Germinal center (tissue), 1 donor: ENCODE results near the gene VGLL1.
A peak's percentile ranks its signal among the peaks of the same experiment; 100 is the strongest.

ENCODE experiments used
- DNase-seq: peaks from one replicate; pipeline ENCODE4 v3.0.0; 2012; ENCODE audit warnings: mixed read lengths, low spot score

Gene VGLL1

DNA sequence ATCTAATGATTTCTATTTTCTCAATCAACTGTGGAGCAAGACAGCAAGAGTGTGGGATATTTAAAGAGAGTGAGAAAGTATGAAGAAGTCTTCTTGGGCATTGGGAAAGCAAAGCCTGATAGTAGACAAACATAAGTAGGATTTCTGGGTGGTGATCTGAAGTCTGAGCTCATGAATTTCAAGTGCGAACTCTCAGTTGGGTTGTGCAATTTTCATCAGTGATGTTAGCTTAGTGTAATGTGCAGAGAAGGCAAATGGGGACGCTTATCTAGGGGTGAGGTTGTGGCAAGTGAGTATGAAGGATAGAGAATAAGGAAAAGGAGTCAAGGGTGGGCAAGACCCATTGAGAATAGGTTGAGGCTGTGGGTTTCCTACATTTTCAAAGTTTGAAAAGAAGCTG is 23.7 kb downstream of the VGLL1 start:
- no peak for DNase-seq

DNA sequence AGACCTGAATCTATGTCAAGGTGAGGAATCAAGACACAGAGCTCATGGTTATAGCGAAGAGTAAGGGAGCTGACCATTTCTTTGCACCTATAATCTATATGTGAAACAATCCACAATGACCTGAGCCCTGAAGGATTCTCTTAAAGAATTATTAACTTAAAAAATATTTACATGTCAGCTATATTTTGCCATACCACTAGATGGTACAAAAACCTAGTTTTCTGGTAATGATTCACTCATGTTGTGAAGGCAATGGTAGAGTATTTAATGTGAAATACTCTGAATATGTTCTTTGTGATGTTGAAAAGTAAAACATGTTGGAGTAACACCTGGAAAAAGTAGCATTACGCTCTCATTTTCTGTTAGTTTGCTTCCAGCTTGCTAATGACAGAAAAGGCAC is 40.0 kb downstream of the VGLL1 start:
- DNase-seq: no peak

DNA sequence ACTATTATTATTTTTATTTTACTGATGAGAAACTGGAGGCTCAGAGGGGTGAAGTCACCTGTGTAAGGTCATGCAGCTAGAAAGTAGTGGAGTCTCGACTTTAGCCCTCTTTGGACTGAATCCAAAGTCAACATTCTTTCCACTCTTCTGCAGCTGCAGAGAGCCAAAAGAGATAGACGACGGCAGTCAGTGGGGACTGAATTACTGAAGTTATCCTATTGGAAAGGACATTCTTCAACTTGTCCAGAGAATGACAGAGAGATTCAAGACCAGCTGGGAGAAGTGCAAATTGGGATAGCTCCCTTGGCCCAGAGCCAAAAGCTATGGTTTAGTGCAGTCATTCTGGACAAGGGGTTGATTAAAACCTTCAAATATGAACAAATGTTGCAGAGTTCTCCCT is 42.5 kb downstream of the VGLL1 start:
- no peak for DNase-seq

GRCh38 chrX:136577552-136577951 is 45.5 kb downstream of the VGLL1 start:
- peak; percentile 35 for DNase-seq

DNA sequence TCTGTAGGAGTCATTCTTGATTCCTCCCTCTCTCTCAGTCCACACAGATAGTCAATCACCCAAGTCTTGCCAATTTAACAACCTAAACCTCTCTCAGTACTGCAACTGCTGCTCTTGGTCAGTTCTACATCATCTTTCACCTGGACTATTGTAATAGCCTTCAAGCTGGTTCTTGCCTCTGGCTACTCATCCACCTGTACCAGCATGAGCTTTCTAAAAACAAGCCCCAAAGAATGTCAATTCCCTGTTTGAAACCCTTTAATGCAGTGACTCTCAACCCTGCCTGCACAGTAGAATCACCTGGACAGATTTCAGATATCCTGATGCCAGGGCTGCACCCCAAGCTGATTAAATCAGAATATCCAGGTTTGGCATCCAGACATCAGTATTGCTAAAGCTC is 48.3 kb downstream of the VGLL1 start:
- no peak for DNase-seq

- no peak for DNase-seq
Measured at GRCh38 chrX:136582624-136583023, 50.6 kb downstream of the VGLL1 start.

DNA sequence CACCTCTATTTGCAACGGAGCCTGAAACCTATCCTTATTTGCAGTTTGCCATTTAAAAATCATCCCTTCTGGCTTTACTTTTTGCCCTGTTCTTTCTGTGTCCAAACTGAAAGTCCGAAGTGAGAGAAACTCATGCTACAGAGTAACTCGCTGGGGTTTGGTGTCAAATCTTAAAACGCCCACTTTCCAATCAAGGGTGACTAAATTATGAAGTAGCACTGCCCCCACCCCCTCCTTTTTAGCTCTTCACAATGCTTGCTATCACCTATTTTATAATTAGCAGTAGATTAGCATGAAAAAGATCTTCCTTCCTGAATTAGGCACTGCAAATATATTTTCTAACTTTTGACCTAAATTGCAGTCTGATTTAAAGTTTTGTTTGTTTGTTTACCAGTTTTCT is 52.5 kb downstream of the VGLL1 start:
- DNase-seq: no peak

GRCh38 chrX:136585262-136585661 is 53.2 kb downstream of the VGLL1 start:
- no peak for DNase-seq

DNA sequence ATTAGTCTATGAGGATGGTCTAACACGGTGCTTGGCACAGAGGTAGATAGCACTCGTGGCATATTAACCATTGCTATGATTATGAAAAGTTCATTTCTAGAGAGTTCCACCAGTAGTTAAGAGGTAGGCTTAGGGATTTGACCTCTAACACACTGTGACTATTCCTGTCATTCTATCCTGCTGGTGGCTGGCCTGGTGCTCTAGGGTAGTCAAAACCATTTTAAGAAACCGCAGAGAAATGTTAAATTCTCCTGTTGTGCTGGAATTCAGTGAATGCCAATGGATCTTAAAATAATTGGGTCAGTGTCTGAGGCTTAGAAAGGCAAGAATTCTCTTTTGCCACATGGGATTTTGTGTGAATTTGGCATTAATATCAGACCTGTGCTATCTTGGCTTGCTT is 53.9 kb downstream of the VGLL1 start:
- no peak for DNase-seq

- no peak for DNase-seq
Measured at GRCh38 chrX:136586386-136586785, 54.4 kb downstream of the VGLL1 start.

- DNase-seq: no peak
Measured at GRCh38 chrX:136587532-136587931, 55.5 kb downstream of the VGLL1 start.

DNA sequence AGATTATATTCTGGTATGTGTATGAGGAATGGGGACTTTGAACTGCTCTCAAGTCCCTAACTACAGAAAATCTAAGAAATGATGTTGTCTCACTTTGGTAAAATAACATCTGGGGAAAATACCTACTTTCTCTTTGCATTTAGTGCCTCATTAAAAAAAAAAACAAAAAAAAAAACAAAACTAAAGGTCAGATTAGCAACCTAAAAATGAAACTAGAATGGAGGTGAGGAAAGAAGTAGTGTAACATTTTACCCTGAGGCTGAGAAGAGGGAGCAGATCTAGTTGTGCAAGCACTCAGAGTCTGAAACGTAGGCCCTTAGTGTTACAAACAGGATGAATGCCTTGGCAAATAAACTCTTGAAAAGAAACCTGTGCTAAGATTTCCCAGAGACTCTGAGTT is 56.0 kb downstream of the VGLL1 start:
- DNase-seq: no peak

- no peak for DNase-seq
Measured at GRCh38 chrX:136589966-136590365, 58.0 kb downstream of the VGLL1 start.

DNA sequence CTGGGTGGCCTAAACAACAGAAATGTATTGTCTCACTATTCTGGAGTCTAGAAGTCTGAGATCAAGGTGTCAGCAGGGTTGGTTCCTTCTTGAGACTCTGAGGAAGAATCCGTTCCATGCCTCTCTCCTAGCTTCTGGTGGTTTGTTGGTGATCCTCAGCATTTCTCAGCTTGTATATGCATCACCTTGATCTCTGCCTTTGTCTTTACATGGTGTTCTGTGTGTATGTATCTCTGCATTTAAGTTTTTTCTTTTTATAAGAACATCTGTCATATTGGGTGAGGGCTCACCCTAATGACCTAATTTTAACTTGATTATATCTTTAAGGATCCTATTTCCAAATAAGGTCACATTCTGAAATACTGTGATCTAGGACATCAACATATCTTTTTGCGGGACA is 65.3 kb downstream of the VGLL1 start:
- DNase-seq: no peak

DNA sequence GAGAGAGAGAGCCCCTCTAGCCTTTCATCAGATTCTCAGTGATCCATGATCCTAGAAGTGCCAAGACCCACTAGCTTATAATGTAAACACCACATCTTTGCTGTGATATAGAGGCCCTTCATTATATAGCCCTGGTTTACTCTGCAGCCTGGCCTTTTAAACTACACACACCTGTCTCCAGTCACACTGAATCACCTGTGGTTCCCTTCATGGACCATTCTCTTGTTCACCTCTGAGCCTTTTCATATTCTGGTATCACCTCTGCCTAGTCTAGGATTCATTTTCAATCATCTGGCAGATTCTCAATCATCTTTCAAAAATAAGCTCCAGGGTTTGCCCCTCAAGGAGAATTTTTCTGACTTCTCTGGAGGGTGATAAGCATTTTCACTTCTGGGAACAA is 65.9 kb downstream of the VGLL1 start:
- DNase-seq: no peak

DNA sequence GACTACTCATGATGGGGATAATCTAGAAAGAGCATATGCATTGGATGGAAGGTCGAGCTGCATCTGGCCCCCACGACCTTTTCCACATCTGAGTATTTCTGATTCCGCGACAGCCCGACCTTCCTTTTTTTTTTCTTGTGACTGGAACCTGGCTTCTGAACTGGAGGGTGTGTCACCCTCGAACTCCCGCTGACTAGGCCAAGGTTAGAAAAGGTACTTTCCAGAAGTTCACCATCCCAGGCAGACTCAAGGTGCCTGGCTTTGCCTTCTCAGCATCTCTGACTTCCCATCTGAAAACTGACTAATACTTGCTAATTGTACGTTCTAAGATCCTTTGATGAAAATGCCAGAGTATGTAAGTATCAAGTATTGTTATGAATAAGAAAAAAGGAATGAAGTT is 66.6 kb downstream of the VGLL1 start:
- no peak for DNase-seq

DNA sequence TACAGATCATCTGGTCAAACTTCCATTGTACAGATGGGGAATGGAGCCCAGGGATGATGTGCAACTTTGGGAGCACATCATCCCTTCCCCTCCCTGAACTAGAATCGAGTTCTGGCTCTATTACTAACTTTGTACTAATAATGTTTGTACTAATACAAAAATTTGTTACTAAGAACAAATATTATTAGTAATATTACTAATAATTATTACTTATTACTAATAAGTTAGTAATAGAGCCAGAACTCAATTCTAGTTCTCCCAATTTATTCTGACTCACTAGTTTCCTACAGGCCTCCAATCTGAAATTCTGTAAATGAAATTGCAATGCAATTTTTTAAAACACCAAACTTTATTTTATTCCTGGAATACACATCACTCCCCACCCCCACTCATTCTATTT is 68.0 kb downstream of the VGLL1 start:
- DNase-seq: no peak
